IPS DF 4.7 (cell line): ENCODE measurements around the gene FXYD5.

Experiments
- DNase-seq: peaks from one replicate; pipeline ENCODE4 v3.0.0-alpha.2; 2013; ENCODE audit warnings: low spot score; ENCODE audit errors: extremely low read depth

Gene FXYD5

GRCh38 chr19:35212241-35212640, 57.7 kb downstream of the FXYD5 start:
- no peak for DNase-seq

GRCh38 chr19:35213663-35214632, 59.4 kb downstream of the FXYD5 start:
- no peak for DNase-seq

GRCh38 chr19:35214766-35215422, 60.4 kb downstream of the FXYD5 start:
- no peak for DNase-seq

- no peak for DNase-seq
Observed at GRCh38 chr19:35216016-35216832, 61.7 kb downstream of the FXYD5 start.

- DNase-seq: no peak
Observed at GRCh38 chr19:35216833-35217648, 62.5 kb downstream of the FXYD5 start.

GRCh38 chr19:35217649-35217990, 63.1 kb downstream of the FXYD5 start:
- DNase-seq: no peak

- DNase-seq: no peak
Observed at GRCh38 chr19:35219008-35219407, 64.5 kb downstream of the FXYD5 start.
